AG04450 (cell line): ENCODE data around the gene SERTAD4. TPM values are rescaled to one million over a fixed set of nuclear protein-coding genes. Genes with fewer than 3 reads are reported as not detected.
A peak's percentile ranks its signal among the peaks of the same experiment; 100 is the strongest.

ENCODE experiments used
- CTCF ChIA-PET: fragments of 300-600, 350-600 bp; formaldehyde crosslinking; extraction: SDS; loops from one replicate; lab custom pipeline; 2022; ENCODE audit warnings: antibody characterized with exemption, inconsistent platforms; lab: Charles Lee
- POLR2A ChIA-PET: fragments of 350-600 bp; formaldehyde crosslinking; extraction: SDS; loops from one replicate; lab custom pipeline; 2021; ENCODE audit warnings: antibody characterized with exemption, inconsistent platforms; lab: Yijun Ruan, JAX
- DNase-seq: peaks from one replicate; pipeline ENCODE4 v3.0.0-alpha.2; 2011; ENCODE audit warnings: low read depth, low spot score
- H3K27ac ChIP-seq: one replicate; pipeline ENCODE4 v1.5.1; 2012; ENCODE audit warnings: low read depth, low read length, control low read depth
- H3K27me3 ChIP-seq: one replicate; pipeline ENCODE4 v1.6.0; 2012; ENCODE audit warnings: low read length; ENCODE audit not compliant: control insufficient read depth, insufficient read depth
- H3K4me3 ChIP-seq: 2 replicates; pipeline ENCODE4 v1.5.1; 2011; ENCODE audit warnings: mild to moderate bottlenecking, low read depth, low read length, control low read depth
- H3K9me3 ChIP-seq: 2 replicates; pipeline ENCODE4 v1.5.1; 2012; ENCODE audit warnings: low read length; ENCODE audit not compliant: control insufficient read depth, insufficient read depth
- polyA plus RNA-seq: library from polyadenylated mRNA; depleted of rRNA; stranded (reverse); fragments of >200 nt; gene quantifications from 2 replicates; pipeline ENCODE4 v1.2.3, GENCODE V29; 2011
- TF ChIP-seq, protein P1 (sequence below): IDR thresholded peaks from 2 replicates; pipeline ENCODE4 v1.5.1; 2011; ENCODE audit warnings: low read depth, low read length, control low read depth, inconsistent platforms

SERTAD4 gene
- polyA plus RNA-seq, 1 experiment, result 1.7 TPM

DNA sequence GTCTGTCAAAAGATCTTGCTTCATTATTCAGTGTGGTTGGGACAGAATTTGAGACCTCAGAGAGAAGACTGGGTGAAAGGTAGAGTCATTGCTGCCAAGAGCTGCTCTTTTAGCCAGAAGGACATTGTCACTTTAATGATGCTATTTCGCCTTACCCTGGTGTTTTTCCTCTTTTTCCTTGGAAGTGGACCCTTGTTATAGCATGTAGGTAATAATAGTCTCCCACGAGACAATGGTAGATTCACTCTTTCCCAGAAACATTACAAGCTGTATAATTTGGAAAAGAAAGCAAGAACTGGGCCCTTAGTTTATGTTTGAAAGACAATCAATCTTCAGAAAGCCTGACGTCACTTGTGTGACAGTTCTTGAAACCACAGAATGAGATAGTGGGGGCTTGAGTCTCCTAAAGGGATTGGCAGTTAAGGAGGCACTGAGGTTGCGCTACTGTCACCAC lies 3.8 kb downstream of the SERTAD4 start:
- no peak for DNase-seq
- Histone ChIP-seq H3K27ac (no peak overlapping the region), H3K27me3 (peaks cover 7% of the 10 kb centered on the region), H3K9me3 (no peaks in the 10 kb centered on the region; the same call in 1 of the 2 replicates), H3K4me3 (no peak overlapping the region)
- CTCF ChIA-PET, result no interaction called here
- TF ChIP-seq, protein P1, sequence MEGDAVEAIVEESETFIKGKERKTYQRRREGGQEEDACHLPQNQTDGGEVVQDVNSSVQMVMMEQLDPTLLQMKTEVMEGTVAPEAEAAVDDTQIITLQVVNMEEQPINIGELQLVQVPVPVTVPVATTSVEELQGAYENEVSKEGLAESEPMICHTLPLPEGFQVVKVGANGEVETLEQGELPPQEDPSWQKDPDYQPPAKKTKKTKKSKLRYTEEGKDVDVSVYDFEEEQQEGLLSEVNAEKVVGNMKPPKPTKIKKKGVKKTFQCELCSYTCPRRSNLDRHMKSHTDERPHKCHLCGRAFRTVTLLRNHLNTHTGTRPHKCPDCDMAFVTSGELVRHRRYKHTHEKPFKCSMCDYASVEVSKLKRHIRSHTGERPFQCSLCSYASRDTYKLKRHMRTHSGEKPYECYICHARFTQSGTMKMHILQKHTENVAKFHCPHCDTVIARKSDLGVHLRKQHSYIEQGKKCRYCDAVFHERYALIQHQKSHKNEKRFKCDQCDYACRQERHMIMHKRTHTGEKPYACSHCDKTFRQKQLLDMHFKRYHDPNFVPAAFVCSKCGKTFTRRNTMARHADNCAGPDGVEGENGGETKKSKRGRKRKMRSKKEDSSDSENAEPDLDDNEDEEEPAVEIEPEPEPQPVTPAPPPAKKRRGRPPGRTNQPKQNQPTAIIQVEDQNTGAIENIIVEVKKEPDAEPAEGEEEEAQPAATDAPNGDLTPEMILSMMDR, result no peak
- POLR2A ChIA-PET, result interaction anchor here (1.1 kb wide), 1 partner anchor 10 kb away, joined by 3 read pairs; no protein-coding TSS in a partner anchor

DNA sequence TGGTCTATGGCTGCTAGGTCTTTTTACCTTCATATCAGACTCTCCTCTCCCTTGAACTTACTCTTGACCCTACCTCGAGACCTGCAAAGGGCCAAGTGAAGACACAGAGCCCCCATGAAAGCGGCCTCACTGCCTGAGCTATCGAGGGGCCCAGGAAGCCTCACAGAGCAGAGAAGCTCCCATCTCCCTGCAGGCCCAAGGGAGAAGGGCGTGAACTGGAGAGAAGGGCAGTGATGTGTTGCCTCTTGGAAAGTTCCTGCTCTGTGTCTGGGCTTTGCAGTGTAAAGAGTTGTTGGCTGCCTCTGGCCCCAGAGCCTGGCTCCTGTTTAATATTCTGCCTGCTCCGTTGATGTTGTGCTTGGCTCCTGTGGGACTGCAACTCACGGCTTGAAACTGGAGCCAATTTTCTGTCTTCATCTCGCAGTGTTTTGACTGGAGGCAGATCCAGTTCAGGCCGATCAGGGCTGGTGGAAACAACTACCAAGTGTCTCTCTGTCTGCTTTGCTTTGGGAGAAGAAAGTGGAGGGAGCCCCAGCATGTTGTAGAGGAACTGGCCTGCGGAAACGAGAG lies 4.3 kb downstream of the SERTAD4 start:
- CTCF ChIA-PET, result interaction anchor here (1.6 kb wide), 1 partner anchor 93 kb away, joined by 6 read pairs; no protein-coding TSS in a partner anchor
- Histone ChIP-seq H3K9me3 (no peaks in the 10 kb centered on the region; the same call in 1 of the 2 replicates), H3K27ac (peak overlapping the region; percentile 24), H3K27me3 (peaks cover 7% of the 10 kb centered on the region), H3K4me3 (no peak overlapping the region)
- POLR2A ChIA-PET, result interaction anchor here (1.1 kb wide), 1 partner anchor 9 kb away, joined by 3 read pairs; no protein-coding TSS in a partner anchor
- DNase-seq, result no peak
- TF ChIP-seq, protein P1, result no peak

DNA sequence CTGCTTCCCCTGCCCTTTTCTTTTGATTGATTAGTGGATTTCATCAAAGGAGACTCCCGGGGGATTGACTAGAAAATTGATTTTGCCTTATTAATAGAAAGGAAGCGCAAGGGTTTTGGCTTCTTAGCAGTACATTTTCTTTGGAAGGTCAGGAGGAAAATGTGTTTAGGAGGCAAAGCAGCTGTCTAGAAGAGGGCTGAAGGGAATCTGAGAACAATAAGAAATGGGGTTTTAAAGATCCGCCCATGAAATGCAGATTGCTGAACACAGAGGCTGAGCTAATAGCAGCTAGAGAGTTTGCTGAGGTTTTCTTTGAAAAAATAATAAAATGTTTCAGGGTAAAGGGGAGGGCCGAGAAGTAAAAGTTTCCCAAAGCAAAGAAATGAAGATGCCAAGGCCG lies 4.9 kb downstream of the SERTAD4 start:
- Histone ChIP-seq H3K9me3 (no peaks in the 10 kb centered on the region; the same call in 1 of the 2 replicates), H3K27me3 (peaks cover 7% of the 10 kb centered on the region), H3K4me3 (no peak overlapping the region), H3K27ac (no peak overlapping the region)
- ChIA-PET POLR2A (no interaction called here), CTCF (interaction anchor here (0.5 to 1.6 kb wide), 3 partner anchors 94 to 248 kb away, joined by 3 to 7 read pairs (median 6); no protein-coding TSS in a partner anchor)
- TF ChIP-seq, protein P1, result no peak
- DNase-seq, result no peak

DNA sequence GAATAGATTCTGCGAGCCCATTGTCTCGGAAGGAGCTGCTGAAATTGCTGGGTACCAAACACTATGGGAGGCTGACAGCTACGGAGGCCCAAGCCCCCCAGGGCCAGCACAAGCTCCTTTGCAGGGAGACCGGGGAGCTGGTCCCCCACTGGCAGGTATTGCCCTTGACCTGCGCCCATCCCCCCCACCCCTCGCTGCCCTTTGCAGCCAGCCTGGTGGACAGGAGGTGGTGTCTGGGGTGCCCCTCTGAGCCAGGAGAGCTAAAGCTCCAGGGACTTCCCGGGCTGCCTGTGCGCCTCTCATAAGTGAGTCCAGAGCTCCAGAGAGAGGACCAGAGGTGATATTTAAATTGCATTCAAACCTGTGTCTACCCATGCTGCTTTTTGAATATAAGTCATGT lies 5.4 kb downstream of the SERTAD4 start:
- Histone ChIP-seq H3K9me3 (no peaks in the 10 kb centered on the region; the same call in 1 of the 2 replicates), H3K27ac (no peak overlapping the region), H3K27me3 (peaks cover 7% of the 10 kb centered on the region), H3K4me3 (no peak overlapping the region)
- TF ChIP-seq, protein P1, result no peak
- POLR2A ChIA-PET, result no interaction called here
- no peak for DNase-seq
- CTCF ChIA-PET, result interaction anchor here (0.5 to 1.6 kb wide), 7 partner anchors 24 to 248 kb away, joined by 3 to 7 read pairs (median 3); no protein-coding TSS in a partner anchor
